SU-DHL-6 (cell line): ENCODE measurements around the gene SH3RF1.

Experiments used
- EZH2phosphoT487 ChIP-seq: fragments of 200-600 bp; sonication (generic), shearing (Covaris generic); conservative IDR thresholded peaks from 2 replicates; pipeline ENCODE4 v1.6.1; 2018; ENCODE audit warnings: mild to moderate bottlenecking, antibody characterized with exemption, low read length, moderate library complexity, mixed read lengths
- TF ChIP-seq, protein P1 (sequence below): fragments of 200-600 bp; sonication (generic); IDR thresholded peaks from one replicate; pipeline ENCODE4 v1.5.1; 2017; ENCODE audit warnings: antibody characterized with exemption, mild to moderate bottlenecking, low read length, moderate library complexity; ENCODE audit not compliant: insufficient read depth, poor library complexity, severe bottlenecking

DNA sequence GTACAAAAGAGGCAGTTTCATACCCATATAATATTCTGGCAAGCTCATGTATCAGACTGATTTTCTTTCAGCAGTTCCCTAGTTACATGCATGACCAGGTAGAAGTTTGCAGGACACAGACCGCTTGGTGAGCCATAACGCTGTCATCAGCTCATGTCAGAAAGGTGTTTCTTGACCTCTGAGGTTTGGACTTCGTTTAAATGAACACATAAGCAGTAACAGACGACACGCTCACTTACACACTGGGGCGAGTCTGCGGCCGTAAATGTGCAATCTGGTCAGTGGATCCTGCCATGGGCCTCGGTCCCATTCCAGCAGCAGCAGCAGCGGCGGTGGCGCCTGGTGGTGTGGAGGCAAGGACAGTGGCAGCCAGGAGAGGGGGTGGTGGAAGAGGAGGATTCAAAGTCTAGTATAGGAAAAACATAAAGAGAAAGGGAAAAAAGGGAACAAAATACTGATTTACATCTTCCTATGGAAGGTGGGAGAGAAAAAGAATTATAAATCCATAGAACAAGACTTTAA is 148.8 kb downstream of the SH3RF1 start:
- TF ChIP-seq, protein P1, sequence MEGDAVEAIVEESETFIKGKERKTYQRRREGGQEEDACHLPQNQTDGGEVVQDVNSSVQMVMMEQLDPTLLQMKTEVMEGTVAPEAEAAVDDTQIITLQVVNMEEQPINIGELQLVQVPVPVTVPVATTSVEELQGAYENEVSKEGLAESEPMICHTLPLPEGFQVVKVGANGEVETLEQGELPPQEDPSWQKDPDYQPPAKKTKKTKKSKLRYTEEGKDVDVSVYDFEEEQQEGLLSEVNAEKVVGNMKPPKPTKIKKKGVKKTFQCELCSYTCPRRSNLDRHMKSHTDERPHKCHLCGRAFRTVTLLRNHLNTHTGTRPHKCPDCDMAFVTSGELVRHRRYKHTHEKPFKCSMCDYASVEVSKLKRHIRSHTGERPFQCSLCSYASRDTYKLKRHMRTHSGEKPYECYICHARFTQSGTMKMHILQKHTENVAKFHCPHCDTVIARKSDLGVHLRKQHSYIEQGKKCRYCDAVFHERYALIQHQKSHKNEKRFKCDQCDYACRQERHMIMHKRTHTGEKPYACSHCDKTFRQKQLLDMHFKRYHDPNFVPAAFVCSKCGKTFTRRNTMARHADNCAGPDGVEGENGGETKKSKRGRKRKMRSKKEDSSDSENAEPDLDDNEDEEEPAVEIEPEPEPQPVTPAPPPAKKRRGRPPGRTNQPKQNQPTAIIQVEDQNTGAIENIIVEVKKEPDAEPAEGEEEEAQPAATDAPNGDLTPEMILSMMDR = no peak
- no peak for TF ChIP-seq EZH2phosphoT487
